ENCODE data around the gene ETFA.

DNA sequence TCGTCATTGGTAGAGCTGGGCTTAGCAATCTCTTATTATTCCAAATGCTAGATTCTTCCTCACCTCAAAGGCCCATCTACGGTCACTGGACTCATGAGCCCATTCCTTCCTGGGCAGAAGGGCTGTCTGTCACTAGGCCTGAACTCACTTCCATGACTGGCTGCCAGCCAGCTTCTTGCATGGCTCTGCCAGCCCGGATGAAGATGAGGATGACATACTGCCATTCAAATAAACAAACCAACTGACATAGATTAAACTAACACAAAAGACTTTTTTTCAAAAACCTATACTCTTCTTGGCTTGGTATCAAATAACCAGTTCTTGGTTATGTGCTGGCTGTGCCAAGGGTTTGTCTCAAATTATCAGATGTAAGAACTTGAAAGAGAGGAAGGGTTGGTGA is 49.1 kb upstream of the ETFA start:
- TF ChIP-seq, protein P1, sequence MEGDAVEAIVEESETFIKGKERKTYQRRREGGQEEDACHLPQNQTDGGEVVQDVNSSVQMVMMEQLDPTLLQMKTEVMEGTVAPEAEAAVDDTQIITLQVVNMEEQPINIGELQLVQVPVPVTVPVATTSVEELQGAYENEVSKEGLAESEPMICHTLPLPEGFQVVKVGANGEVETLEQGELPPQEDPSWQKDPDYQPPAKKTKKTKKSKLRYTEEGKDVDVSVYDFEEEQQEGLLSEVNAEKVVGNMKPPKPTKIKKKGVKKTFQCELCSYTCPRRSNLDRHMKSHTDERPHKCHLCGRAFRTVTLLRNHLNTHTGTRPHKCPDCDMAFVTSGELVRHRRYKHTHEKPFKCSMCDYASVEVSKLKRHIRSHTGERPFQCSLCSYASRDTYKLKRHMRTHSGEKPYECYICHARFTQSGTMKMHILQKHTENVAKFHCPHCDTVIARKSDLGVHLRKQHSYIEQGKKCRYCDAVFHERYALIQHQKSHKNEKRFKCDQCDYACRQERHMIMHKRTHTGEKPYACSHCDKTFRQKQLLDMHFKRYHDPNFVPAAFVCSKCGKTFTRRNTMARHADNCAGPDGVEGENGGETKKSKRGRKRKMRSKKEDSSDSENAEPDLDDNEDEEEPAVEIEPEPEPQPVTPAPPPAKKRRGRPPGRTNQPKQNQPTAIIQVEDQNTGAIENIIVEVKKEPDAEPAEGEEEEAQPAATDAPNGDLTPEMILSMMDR (IDR thresholded peaks at IDR 0.05): no peak
- TF ChIP-seq POLR2A (IDR thresholded peaks at IDR 0.05) (no peak), POLR2AphosphoS5 (IDR thresholded peaks at IDR 0.05) (no peak)

Measured in prostate gland (tissue), 2 donors.